Measurements from ENCODE around the gene DNAJC17. TPM values are rescaled to one million over a fixed set of nuclear protein-coding genes. Genes with fewer than 3 reads are reported as not detected.
A peak's percentile ranks its signal among the peaks of the same experiment; 100 is the strongest.

The DNAJC17 gene
- total and polyA plus RNA-seq, 2 donors from 2014 or later, result 41.6 to 56.7 TPM

- peak in 2 of 5 donors; percentile 8 to 68 for DNase-seq
- TF ChIP-seq, protein P1, sequence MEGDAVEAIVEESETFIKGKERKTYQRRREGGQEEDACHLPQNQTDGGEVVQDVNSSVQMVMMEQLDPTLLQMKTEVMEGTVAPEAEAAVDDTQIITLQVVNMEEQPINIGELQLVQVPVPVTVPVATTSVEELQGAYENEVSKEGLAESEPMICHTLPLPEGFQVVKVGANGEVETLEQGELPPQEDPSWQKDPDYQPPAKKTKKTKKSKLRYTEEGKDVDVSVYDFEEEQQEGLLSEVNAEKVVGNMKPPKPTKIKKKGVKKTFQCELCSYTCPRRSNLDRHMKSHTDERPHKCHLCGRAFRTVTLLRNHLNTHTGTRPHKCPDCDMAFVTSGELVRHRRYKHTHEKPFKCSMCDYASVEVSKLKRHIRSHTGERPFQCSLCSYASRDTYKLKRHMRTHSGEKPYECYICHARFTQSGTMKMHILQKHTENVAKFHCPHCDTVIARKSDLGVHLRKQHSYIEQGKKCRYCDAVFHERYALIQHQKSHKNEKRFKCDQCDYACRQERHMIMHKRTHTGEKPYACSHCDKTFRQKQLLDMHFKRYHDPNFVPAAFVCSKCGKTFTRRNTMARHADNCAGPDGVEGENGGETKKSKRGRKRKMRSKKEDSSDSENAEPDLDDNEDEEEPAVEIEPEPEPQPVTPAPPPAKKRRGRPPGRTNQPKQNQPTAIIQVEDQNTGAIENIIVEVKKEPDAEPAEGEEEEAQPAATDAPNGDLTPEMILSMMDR (IDR thresholded peaks at IDR 0.05; ENCODE audit: borderline replicate concordance, extremely low read depth, insufficient read depth), result no peak
- Histone ChIP-seq H3K9me3 (ENCODE audit: control insufficient read depth in 2 of 3, insufficient read depth in 1 of 3, low read length in 3 of 3) (no peaks in the 10 kb centered on the region), H3K36me3 (ENCODE audit: control insufficient read depth in 2 of 3, insufficient read depth in 3 of 3, low read length in 3 of 3) (peaks cover 0 to 7% (median 3%) of the 10 kb centered on the region in 3 donors), H3K4me3 (ENCODE audit: low read length in 3 of 3) (no peak overlapping the region), H3K27ac (ENCODE audit: low read depth in 2 of 2, low read length in 2 of 2) (no peak overlapping the region), H3K4me1 (ENCODE audit: control insufficient read depth in 2 of 3, insufficient read depth in 2 of 3, low read depth in 1 of 3, low read length in 3 of 3) (peaks cover 4 to 12% (median 7%) of the 10 kb centered on the region in 3 donors), H3K9ac (ENCODE audit: low read length in 3 of 3) (no peak overlapping the region), H3K27me3 (ENCODE audit: control insufficient read depth, insufficient read depth, low read length) (no peaks in the 10 kb centered on the region)
- intact Hi-C loops (cut with DNase I), result no loop called here
- no peak for FAIRE-seq
Measured at GRCh38 chr15:40768521-40769273, 38.6 kb downstream of the DNAJC17 start.

DNA sequence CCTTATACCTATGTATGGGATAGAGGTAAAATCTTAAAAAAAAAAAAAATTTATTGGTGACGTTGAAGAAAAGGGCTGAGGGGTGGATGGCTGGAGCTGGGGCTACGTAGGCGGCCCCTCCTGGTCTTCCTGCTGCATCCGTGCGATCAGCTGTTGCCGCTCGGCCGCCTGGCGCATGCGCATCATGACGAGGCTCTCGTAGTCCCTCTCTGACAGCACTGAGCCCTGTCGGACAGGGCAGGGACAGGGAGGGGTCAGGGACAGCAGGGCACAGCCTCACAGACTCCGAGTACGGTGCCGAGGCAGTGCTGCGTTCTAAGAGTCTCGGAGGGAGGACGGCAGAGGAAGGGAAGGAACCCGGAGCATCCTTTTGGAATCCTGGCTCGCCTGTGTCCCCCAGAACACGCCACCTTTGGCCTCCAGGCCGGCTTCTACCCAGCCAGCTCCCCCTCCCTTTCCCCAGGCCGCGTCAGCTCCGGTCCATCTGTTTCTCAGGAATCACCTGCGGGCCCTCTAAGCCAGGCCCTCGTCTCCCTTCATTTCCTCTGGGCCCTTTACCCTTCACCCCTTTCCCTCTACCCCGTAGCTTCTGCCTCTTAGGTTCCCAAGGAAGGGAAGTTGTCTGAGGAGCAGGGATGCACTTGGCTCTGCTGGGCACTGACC lies 39.3 kb downstream of the DNAJC17 start:
- H3K4me1 ChIP-seq (ENCODE audit: control insufficient read depth in 2 of 3, insufficient read depth in 2 of 3, low read depth in 1 of 3, low read length in 3 of 3), result peaks cover 4 to 17% (median 7%) of the 10 kb centered on the region in 3 donors
- TF ChIP-seq, protein P1 (IDR thresholded peaks at IDR 0.05; ENCODE audit: borderline replicate concordance, extremely low read depth, insufficient read depth), result no peak
- H3K27me3 ChIP-seq (ENCODE audit: control insufficient read depth, insufficient read depth, low read length), result no peaks in the 10 kb centered on the region
- no peak overlapping the region for H3K9ac ChIP-seq (ENCODE audit: low read length in 3 of 3)
- DNase-seq (no peak), FAIRE-seq (no peak)
- H3K4me3 ChIP-seq (ENCODE audit: low read length in 3 of 3), result no peak overlapping the region
- H3K27ac ChIP-seq (ENCODE audit: low read depth in 2 of 2, low read length in 2 of 2), result no peak overlapping the region
- intact Hi-C loops (cut with DNase I), result no loop called here
- H3K36me3 ChIP-seq (ENCODE audit: control insufficient read depth in 2 of 3, insufficient read depth in 3 of 3, low read length in 3 of 3), result peaks cover 0 to 2% (median 0%) of the 10 kb centered on the region in 3 donors
- H3K9me3 ChIP-seq (ENCODE audit: control insufficient read depth in 2 of 3, insufficient read depth in 1 of 3, low read length in 3 of 3), result no peaks in the 10 kb centered on the region

- Histone ChIP-seq H3K4me3 (ENCODE audit: low read length in 3 of 3) (no peak overlapping the region), H3K9ac (ENCODE audit: low read length in 3 of 3) (no peak overlapping the region), H3K27me3 (ENCODE audit: control insufficient read depth, insufficient read depth, low read length) (no peaks in the 10 kb centered on the region), H3K4me1 (ENCODE audit: control insufficient read depth in 2 of 3, insufficient read depth in 2 of 3, low read depth in 1 of 3, low read length in 3 of 3) (peaks cover 4 to 17% (median 7%) of the 10 kb centered on the region in 3 donors), H3K36me3 (ENCODE audit: control insufficient read depth in 2 of 3, insufficient read depth in 3 of 3, low read length in 3 of 3) (peaks cover 0 to 2% (median 0%) of the 10 kb centered on the region in 3 donors), H3K9me3 (ENCODE audit: control insufficient read depth in 2 of 3, insufficient read depth in 1 of 3, low read length in 3 of 3) (no peaks in the 10 kb centered on the region), H3K27ac (ENCODE audit: low read depth in 2 of 2, low read length in 2 of 2) (no peak overlapping the region)
- intact Hi-C loops (cut with DNase I), result no loop called here
- FAIRE-seq, result no peak
- peak in 1 of 5 donors; percentile 71 for DNase-seq
- TF ChIP-seq, protein P1 (IDR thresholded peaks at IDR 0.05; ENCODE audit: borderline replicate concordance, extremely low read depth, insufficient read depth), result no peak
Measured at GRCh38 chr15:40766906-40767837, 40.1 kb downstream of the DNAJC17 start.
